Pancreas (tissue), 10 donors: Measurements from ENCODE around the gene JMY. TPM values are rescaled to one million over a fixed set of nuclear protein-coding genes. Genes with fewer than 3 reads are reported as not detected.

ENCODE experiments used
- ATAC-seq, 4 donors: fragments of 200-7000 bp; cut with Tn5 transposase; one replicate each; pipeline versions ENCODE4 v1.8.0 to v1.9.1; 2020; ENCODE audit warnings: mild to moderate bottlenecking in 4 of 4, moderate library complexity in 4 of 4
- DNase-seq, 6 donors: peaks; one replicate each; pipeline ENCODE4 v3.0.0-alpha.2; 2020
- FAIRE-seq: peaks from 2 replicates; lab custom pipeline; 2012; peaks lifted over from hg19 to GRCh38; lab: Jason Lieb, UNC
- H3K27ac ChIP-seq, 4 donors: fragments of 200-600 bp; sonication (generic); 1 replicate in 3 of 4; 2 replicates in 1 of 4; pipeline versions ENCODE4 v1.5.0 to v1.8.0; 2020
- H3K27me3 ChIP-seq, 4 donors: fragments of 200-600 bp; one replicate each; pipeline ENCODE4 v1.8.0; 2021
- H3K36me3 ChIP-seq, 3 donors: fragments of 200-600 bp; sonication (generic) in 1 of 3; one replicate each; pipeline versions ENCODE4 v1.5.0 to v1.8.0; 2020 to 2021
- H3K4me1 ChIP-seq, 3 donors: fragments of 200-600 bp; one replicate each; pipeline ENCODE4 v1.8.0; 2021
- H3K4me3 ChIP-seq, 4 donors: fragments of 200-600 bp; sonication (generic) in 2 of 4; one replicate each; pipeline versions ENCODE4 v1.5.0 to v1.8.0; 2020 to 2021
- H3K9me3 ChIP-seq, 4 donors: fragments of 200-600 bp; one replicate each; pipeline ENCODE4 v1.8.0; 2021
- WGBS, 2 donors: extraction: QIAGEN DNeasy Blood & Tissue Kit; methylation state at CpG; one replicate each; pipeline ENCODE4 v1.1.7; 2013; 5-methylcytosine and 5-hydroxymethylcytosine counted together
- intact Hi-C, 3 donors: fragments of 100-400 bp; cut with DNase I; formaldehyde crosslinking; loops; one replicate each; pipeline versions ENCODE4 v1.11.1 to v1.14.2; 2022
- polyA plus RNA-seq, 2 donors: library from polyadenylated mRNA; stranded (reverse); fragments of 200-250 nt; gene quantifications; one replicate each; pipeline ENCODE4 v1.2.3, GENCODE V29; 2013
- total RNA-seq, 6 donors: library from RNA; stranded (reverse); fragmentation: NEBNext Ultra II Directional in 4 of 6; extraction: Animal tissue kit (Norgen Biotek cat#: 25700) in 4 of 6; gene quantifications; one replicate each; pipeline versions ENCODE4 v1.2.1 to v1.2.4, GENCODE V29; 2021 to 2023
- TF ChIP-seq, protein P1 (sequence below), 4 donors: fragments of 200-600 bp; sonication (generic) in 3 of 4; IDR thresholded peaks; one replicate each; pipeline versions ENCODE4 v1.5.0 to v1.8.0; 2021; ENCODE audit warnings: antibody characterized with exemption in 4 of 4
- donor health status: healthy with polysubstance abuse.
- donor health status: DM: no; HTN: no; CAD: no; lungs with moderate emphysema.
- donor health status: DM: no; HTN: no; CAD: no.
- donor health status: control.
- donor health status: control.
- donor health status: Bipolar disorder and iron deficiency.
- donor health status: DM: yes; HTN: yes; CAD: no.
- donor health status: DM: no; HTN: no; CAD: no.
- donor health status: DM: no; HTN: no; CAD: no.
- donor health status: DM: yes; HTN: yes; CAD: no.

JMY gene
- total and polyA plus RNA-seq, 8 donors = 3.4 to 11.2 (median 6.9) TPM

DNA sequence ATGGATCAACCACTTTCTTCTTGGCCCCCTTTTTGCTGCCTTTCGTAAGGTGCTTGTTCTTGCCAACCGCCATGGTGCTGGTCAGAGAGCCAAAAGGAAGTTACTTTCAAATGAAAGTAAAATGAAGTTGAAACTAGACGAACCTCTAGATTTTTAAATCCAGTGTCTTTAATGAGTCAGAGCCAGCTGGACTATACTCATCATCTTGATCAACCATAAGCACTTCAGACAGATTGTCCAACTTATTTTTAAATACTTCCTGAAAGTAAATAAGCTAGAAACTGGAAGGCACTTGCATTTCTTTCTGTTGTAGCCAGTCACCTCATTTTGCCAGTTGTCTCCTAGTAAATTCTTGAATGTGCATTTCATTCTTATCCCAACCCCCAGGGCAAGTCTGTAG is 48.9 kb downstream of the JMY start:
- H3K9me3 ChIP-seq = no peaks in the 10 kb centered on the region
- H3K27ac ChIP-seq = no peak overlapping the region
- H3K27me3 ChIP-seq = no peaks in the 10 kb centered on the region
- intact Hi-C loops = no loop called here
- no peak overlapping the region for H3K4me3 ChIP-seq
- no peak for ATAC-seq
- FAIRE-seq = no peak
- 91% methylated on average over 3 of the region's 3 CpGs for WGBS, 2 donors
- H3K36me3 ChIP-seq = no peaks in the 10 kb centered on the region
- no peak for DNase-seq
- TF ChIP-seq, protein P1, sequence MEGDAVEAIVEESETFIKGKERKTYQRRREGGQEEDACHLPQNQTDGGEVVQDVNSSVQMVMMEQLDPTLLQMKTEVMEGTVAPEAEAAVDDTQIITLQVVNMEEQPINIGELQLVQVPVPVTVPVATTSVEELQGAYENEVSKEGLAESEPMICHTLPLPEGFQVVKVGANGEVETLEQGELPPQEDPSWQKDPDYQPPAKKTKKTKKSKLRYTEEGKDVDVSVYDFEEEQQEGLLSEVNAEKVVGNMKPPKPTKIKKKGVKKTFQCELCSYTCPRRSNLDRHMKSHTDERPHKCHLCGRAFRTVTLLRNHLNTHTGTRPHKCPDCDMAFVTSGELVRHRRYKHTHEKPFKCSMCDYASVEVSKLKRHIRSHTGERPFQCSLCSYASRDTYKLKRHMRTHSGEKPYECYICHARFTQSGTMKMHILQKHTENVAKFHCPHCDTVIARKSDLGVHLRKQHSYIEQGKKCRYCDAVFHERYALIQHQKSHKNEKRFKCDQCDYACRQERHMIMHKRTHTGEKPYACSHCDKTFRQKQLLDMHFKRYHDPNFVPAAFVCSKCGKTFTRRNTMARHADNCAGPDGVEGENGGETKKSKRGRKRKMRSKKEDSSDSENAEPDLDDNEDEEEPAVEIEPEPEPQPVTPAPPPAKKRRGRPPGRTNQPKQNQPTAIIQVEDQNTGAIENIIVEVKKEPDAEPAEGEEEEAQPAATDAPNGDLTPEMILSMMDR (IDR thresholded peaks at IDR 0.05) = no peak
- no peaks in the 10 kb centered on the region for H3K4me1 ChIP-seq

DNA sequence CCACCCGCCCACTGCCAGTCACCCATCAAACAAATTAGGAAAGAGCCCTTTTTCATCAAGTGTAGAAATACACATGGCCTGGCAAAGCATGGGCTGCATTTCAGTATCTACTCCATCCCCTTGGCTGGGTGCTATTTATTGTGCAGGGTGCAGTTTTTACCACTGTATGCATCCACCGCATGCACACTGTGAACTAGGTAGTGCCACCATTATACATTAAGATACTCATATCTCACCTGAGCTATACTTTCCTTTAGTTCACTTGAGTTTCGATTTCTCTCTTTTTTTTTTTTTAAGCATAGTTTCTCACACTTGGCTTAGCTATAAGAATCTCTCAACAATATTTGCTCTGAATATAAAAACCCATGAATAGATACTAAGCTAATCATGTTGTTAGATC is 49.4 kb downstream of the JMY start:
- Histone ChIP-seq H3K4me3 (no peak overlapping the region), H3K4me1 (no peaks in the 10 kb centered on the region), H3K27me3 (no peaks in the 10 kb centered on the region), H3K36me3 (peaks cover 0 to 4% (median 4%) of the 10 kb centered on the region in 3 donors), H3K27ac (no peak overlapping the region), H3K9me3 (no peaks in the 10 kb centered on the region)
- FAIRE-seq (no peak), DNase-seq (no peak), ATAC-seq (no peak)
- 90 to 98% methylated on average over 3 of the region's 3 CpGs for WGBS, 2 donors
- intact Hi-C loops = no loop called here
- TF ChIP-seq, protein P1 (IDR thresholded peaks at IDR 0.05) = no peak

- ATAC-seq (no peak), DNase-seq (no peak), FAIRE-seq (no peak)
- Histone ChIP-seq H3K27me3 (no peaks in the 10 kb centered on the region), H3K4me1 (no peaks in the 10 kb centered on the region), H3K9me3 (no peaks in the 10 kb centered on the region), H3K27ac (no peak overlapping the region), H3K36me3 (peaks cover 0 to 9% (median 4%) of the 10 kb centered on the region in 3 donors), H3K4me3 (no peak overlapping the region)
- intact Hi-C loops = no loop called here
- TF ChIP-seq, protein P1 (IDR thresholded peaks at IDR 0.05) = no peak
- 90 to 91% methylated on average over 7 of the region's 7 CpGs for WGBS, 2 donors
These were observed 49.9 kb downstream of the JMY start for GRCh38 chr5:79285833-79286232.

DNA sequence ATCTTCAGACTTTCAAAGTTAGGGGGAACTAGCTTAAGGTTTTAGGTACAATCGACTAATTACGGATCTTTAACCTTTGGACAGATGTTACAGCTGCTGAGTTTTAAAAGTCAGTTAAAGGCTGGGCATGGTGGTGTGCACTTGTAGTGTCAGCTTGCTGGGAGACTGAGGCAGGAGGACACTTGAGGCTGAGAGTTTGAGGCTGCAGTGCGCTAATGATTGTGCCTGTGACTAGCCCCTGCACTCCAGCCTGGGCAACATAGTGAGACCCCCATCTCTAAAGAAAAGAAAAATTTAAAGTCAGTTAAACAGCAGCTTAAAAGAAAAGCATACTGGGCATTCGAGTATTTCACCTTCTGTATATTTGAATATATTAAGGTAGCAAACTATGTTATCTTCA is 51.4 kb downstream of the JMY start:
- Histone ChIP-seq H3K4me3 (no peak overlapping the region), H3K27me3 (no peaks in the 10 kb centered on the region), H3K4me1 (no peaks in the 10 kb centered on the region), H3K9me3 (no peaks in the 10 kb centered on the region), H3K27ac (no peak overlapping the region), H3K36me3 (peaks cover 0 to 23% (median 4%) of the 10 kb centered on the region in 3 donors)
- 93 to 96% methylated on average over 4 of the region's 4 CpGs for WGBS, 2 donors
- ATAC-seq (no peak), DNase-seq (no peak), FAIRE-seq (no peak)
- intact Hi-C loops = no loop called here
- TF ChIP-seq, protein P1 (IDR thresholded peaks at IDR 0.05) = no peak

DNA sequence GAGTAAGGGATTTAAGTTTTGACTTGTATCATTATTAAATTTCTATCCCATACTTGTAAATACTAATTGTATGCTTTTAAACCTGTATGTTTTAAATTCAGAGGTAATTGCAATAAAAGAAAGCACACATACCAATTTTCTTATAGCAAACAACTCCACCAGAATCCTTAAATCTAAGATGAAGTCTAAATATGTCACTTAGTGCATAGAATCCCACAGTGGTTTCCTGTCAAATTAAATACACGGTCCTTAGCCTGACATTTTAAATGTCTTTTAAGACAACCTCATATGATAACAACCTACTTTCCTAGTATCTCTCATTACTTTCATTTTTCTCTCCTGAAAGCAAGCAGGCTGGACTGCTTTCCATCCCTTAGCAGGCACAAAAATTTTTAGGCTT is 52.0 kb downstream of the JMY start:
- FAIRE-seq (no peak), ATAC-seq (no peak), DNase-seq (no peak)
- no peak overlapping the region for H3K27ac ChIP-seq
- no peaks in the 10 kb centered on the region for H3K9me3 ChIP-seq
- H3K36me3 ChIP-seq = peaks cover 0 to 23% (median 4%) of the 10 kb centered on the region in 3 donors
- no peak overlapping the region for H3K4me3 ChIP-seq
- no peaks in the 10 kb centered on the region for H3K4me1 ChIP-seq
- WGBS, 2 donors = 67 to 85% methylated on average over 1 of the region's 1 CpG
- TF ChIP-seq, protein P1 (IDR thresholded peaks at IDR 0.05) = no peak
- intact Hi-C loops = no loop called here
- no peaks in the 10 kb centered on the region for H3K27me3 ChIP-seq
